Effector memory CD8-positive, alpha-beta T cell (primary cell): ENCODE data around the gene KCNMA1.
"Not testable (repeated sequence)": the region's sequence is repeated elsewhere in the genome, so short reads cannot be mapped to it uniquely, and the experiment has no call there.

Experiments
- ATAC-seq: fragments of 150-1000 bp; cut with Tn5 transposase; replicated peaks from 2 replicates; pipeline ENCODE4 v1.10.0; 2021; ENCODE audit warnings: mild to moderate bottlenecking, moderate library complexity
- DNase-seq, 3 experiments: peaks; one replicate each; pipeline ENCODE4 v3.0.0; 2021
- H3K27ac Mint-ChIP-seq, 2 donors: one replicate each; pipeline ENCODE4 v1.8.0; 2022; ENCODE audit warnings: mild to moderate bottlenecking in 2 of 2, mixed read lengths in 2 of 2, moderate library complexity in 2 of 2
- H3K27me3 Mint-ChIP-seq, 2 donors: one replicate each; pipeline ENCODE4 v1.8.0; 2022; ENCODE audit warnings: mixed read lengths in 2 of 2
- H3K36me3 Mint-ChIP-seq: one replicate; pipeline ENCODE4 v1.8.0; 2022; ENCODE audit warnings: mild to moderate bottlenecking, moderate library complexity, mixed read lengths; ENCODE audit not compliant: insufficient read depth
- H3K4me1 Mint-ChIP-seq, 2 donors: one replicate each; pipeline ENCODE4 v1.8.0; 2022; ENCODE audit warnings: low read depth in 2 of 2, mixed read lengths in 2 of 2
- H3K4me3 Mint-ChIP-seq, 2 donors: one replicate each; pipeline ENCODE4 v1.8.0; 2022; ENCODE audit warnings: mild to moderate bottlenecking in 2 of 2, mixed read lengths in 2 of 2, moderate library complexity in 2 of 2
- H3K9me3 Mint-ChIP-seq, 2 donors: one replicate each; pipeline ENCODE4 v1.8.0; 2022; ENCODE audit warnings: mixed read lengths in 2 of 2

Gene KCNMA1

DNA sequence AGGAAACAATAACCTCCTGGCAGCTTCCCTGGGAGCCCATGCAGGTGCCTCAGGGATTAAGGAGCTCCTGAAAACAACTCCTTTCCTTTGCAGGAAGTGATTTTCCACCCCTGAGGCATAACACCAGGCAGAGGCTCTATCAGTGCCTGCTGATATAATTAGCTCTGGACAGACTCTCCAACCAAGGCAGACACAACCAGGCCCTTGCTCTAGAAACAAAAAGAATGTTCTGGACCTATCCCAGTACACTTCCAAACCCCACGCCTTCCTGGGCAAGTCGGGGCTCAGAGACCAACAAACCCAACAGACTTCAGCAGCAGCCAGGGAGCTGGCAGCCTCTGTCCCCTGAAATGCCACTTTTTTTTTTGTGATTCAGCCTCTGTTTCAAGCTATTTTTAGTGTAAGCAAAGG is 247.1 kb downstream of the KCNMA1 start:
- H3K27me3 Mint-ChIP-seq, result no peaks in the 10 kb centered on the region
- no peak for DNase-seq
- no peaks in the 10 kb centered on the region for H3K9me3 Mint-ChIP-seq
- no peak overlapping the region for H3K4me3 Mint-ChIP-seq
- peaks cover 6 to 9% of the 10 kb centered on the region in 2 donors for H3K4me1 Mint-ChIP-seq
- H3K27ac Mint-ChIP-seq, result no peak overlapping the region
- no peak for ATAC-seq
- no peaks in the 10 kb centered on the region for H3K36me3 Mint-ChIP-seq

DNA sequence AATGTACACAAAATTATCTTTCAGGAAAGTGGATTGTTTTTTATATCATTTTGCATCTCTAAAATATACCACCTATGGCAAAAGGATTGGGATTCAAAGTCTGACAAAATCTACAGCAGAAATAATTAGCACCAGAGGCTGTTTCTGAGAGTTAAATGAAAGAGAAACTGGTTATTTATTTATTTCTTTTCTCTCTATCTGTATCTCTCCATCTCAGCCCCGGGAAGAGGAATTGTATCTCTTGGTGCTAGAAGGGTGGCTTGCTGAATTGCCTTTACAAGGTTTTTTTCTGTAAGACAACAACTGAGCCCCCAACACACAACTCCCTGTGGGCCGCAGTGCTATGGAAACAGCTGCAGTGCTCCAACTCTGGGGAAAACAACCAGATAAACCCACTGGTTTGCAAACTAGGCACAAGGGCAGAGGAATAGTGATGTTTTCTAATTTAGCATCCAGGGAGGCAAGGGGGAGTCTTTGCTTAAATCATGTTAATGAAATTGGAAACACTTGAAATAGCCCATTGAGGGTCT is 249.0 kb downstream of the KCNMA1 start:
- DNase-seq, result no peak
- ATAC-seq, result no peak
- Mint-ChIP-seq H3K36me3 (no peaks in the 10 kb centered on the region), H3K4me1 (peaks cover 6 to 9% of the 10 kb centered on the region in 2 donors), H3K27ac (no peak overlapping the region), H3K27me3 (no peaks in the 10 kb centered on the region), H3K4me3 (no peak overlapping the region), H3K9me3 (no peaks in the 10 kb centered on the region)

DNA sequence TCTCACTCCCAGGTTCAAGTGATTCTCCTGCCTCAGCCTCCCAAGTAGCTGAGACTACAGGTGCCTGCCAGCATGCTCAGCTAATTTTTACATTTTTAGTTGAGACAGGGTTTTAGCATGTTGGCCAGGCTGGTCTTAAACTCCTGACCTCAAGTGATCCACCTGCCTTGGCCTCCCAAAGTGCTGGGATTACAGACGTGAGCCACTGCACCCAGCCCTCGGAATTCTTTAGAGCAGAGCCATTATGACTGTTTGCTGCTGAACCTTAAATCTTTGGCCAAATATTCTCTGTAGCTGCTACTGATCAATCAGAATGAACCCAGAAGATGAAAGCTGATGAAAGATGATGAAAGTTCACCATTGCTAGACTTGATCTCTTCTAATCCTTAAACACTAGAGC is 249.9 kb downstream of the KCNMA1 start:
- not testable (repeated sequence) for ATAC-seq, DNase-seq, H3K36me3 Mint-ChIP-seq, H3K4me1 Mint-ChIP-seq, H3K27me3 Mint-ChIP-seq, H3K9me3 Mint-ChIP-seq, H3K4me3 Mint-ChIP-seq
- peak overlapping the region in 1 of 2 donors; percentile 32 for H3K27ac Mint-ChIP-seq

DNA sequence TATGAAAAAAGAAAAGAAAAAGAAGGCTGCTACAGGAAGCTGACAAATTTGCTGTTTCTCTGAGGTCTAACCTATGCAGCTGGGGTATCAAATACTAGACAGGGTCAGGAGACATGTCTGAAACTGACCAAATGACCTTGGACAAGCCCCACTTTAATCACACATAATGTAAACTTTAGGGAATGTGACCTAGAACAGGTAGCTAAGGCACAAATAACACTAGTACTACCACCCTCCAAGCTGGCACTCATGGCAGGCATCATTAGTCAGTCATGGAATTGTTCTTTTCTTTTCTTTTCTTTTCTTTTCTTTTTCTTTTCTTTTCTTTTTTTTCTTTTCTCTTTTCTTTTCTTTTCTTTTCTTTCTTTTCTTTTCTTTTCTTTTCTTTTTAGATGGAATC is 250.4 kb downstream of the KCNMA1 start:
- H3K4me3 Mint-ChIP-seq, result no peak overlapping the region
- DNase-seq, result no peak

DNA sequence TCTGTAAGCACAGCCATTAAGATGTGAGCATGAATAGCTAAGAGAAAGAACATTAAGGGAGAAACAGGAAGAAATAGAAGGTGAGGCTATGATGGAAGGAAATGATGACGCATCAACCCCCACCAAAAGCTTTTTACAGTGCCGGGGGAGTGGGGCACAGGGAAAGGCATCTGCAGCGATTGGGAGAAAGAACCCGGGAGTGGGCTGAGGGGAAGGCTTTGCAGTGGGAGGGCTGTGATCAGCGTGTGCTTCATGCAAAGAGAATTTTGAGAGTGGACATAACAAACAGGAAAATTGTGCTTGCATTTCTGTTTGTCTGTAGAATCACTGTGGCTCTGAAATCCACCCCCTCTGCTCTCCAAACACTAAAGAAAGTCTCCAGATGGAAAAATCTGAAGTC is 250.8 kb downstream of the KCNMA1 start:
- ATAC-seq (no peak), DNase-seq (no peak)
- Mint-ChIP-seq H3K9me3 (no peaks in the 10 kb centered on the region), H3K36me3 (no peaks in the 10 kb centered on the region), H3K4me3 (peak overlapping the region; percentile 7 to 16), H3K4me1 (peaks cover 6 to 9% of the 10 kb centered on the region in 2 donors), H3K27ac (peak overlapping the region in 1 of 2 donors; percentile 24), H3K27me3 (no peaks in the 10 kb centered on the region)

More for the DNA sequence above, 250.4 kb downstream of the KCNMA1 start:
- H3K36me3 Mint-ChIP-seq, result no peaks in the 10 kb centered on the region
- ATAC-seq, result no peak
- H3K27ac Mint-ChIP-seq, result peak overlapping the region in 1 of 2 donors; percentile 32
- no peaks in the 10 kb centered on the region for H3K27me3 Mint-ChIP-seq
- peaks cover 6 to 9% of the 10 kb centered on the region in 2 donors for H3K4me1 Mint-ChIP-seq
- H3K9me3 Mint-ChIP-seq, result no peaks in the 10 kb centered on the region

DNA sequence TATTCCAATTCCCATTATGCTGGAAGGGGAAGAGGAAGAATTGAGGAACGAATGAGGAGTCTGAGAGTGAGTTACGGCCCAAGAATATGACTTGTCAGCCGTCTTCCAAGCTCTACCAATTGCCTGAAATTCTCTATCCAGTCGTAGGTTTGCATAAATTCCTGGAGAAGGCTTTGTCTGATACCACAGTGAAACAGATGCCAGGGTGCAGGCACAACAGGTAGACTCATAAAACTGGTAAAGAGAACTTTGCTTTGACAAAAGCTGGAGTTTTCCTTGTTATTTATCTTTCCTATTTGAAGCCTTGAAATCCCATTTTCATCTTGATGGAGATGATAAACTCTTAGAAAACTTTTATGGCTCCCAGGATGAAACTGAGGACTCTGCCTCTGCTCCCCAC is 251.2 kb downstream of the KCNMA1 start:
- no peaks in the 10 kb centered on the region for H3K27me3 Mint-ChIP-seq
- peaks cover 6 to 9% of the 10 kb centered on the region in 2 donors for H3K4me1 Mint-ChIP-seq
- DNase-seq (no peak), ATAC-seq (no peak)
- H3K36me3 Mint-ChIP-seq, result no peaks in the 10 kb centered on the region
- no peaks in the 10 kb centered on the region for H3K9me3 Mint-ChIP-seq
- peak overlapping the region in 1 of 2 donors; percentile 24 for H3K27ac Mint-ChIP-seq
- peak overlapping the region; percentile 7 to 16 for H3K4me3 Mint-ChIP-seq

DNA sequence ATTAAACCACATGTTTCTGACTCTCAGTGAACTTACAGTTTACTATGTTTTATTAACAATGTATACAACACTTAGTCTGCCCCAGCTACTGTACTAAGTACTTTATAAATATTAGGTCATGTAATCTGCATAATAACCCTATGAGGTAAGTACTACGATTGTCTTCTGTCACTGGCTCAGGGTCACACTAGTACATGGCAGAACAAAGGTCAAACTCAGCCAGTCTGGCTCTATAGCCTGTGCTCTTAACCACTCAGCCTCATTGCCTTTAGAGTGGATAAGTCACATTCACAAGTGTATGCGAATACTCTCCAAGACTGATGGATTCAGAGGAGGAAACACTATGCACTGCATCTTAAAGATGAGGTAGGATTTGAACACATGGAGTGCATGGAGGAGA is 252.3 kb downstream of the KCNMA1 start:
- no peak overlapping the region for H3K4me3 Mint-ChIP-seq
- no peak for DNase-seq
- H3K9me3 Mint-ChIP-seq, result no peaks in the 10 kb centered on the region
- H3K27ac Mint-ChIP-seq, result no peak overlapping the region
- no peak for ATAC-seq
- peaks cover 6 to 9% of the 10 kb centered on the region in 2 donors for H3K4me1 Mint-ChIP-seq
- peaks cover 0 to 4% of the 10 kb centered on the region in 2 donors for H3K27me3 Mint-ChIP-seq
- H3K36me3 Mint-ChIP-seq, result no peaks in the 10 kb centered on the region

DNA sequence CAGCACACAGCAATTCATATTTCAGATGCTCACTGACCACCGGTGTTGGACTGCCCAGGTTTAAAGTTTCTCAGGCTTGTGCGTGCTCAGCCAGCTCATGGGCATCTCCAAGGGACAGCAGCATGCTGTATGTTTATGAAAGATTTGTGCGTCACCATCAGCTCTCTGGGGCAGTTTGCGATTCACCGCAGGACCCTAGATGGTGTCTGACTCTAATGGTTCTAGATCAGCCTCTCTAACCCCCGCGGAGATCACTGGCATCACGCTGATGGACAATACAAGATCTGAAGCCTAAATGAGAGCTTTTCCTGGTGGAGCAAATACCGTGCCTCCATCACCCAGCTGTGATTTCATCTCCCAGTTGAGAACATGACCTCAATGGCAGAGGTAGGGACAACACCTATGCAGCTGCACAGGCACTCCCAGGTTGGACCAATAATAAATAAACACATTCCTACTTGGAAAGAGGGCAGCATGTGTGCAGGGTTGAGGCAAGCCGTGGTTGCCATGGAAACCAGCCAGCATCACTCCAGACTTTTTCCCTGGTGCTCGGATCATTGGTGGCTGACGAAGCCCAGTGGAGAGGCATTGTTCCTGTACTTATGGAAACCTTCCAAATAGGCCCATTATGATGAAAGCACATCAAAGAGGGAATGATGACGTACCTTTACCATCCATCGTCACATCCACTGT is 253.6 kb downstream of the KCNMA1 start:
- H3K27me3 Mint-ChIP-seq, result peaks cover 6 to 10% of the 10 kb centered on the region in 2 donors
- no peak for DNase-seq
- peaks cover 6 to 9% of the 10 kb centered on the region in 2 donors for H3K4me1 Mint-ChIP-seq
- H3K4me3 Mint-ChIP-seq, result no peak overlapping the region
- ATAC-seq, result no peak
- H3K27ac Mint-ChIP-seq, result no peak overlapping the region
- H3K9me3 Mint-ChIP-seq, result no peaks in the 10 kb centered on the region
- H3K36me3 Mint-ChIP-seq, result no peaks in the 10 kb centered on the region

DNA sequence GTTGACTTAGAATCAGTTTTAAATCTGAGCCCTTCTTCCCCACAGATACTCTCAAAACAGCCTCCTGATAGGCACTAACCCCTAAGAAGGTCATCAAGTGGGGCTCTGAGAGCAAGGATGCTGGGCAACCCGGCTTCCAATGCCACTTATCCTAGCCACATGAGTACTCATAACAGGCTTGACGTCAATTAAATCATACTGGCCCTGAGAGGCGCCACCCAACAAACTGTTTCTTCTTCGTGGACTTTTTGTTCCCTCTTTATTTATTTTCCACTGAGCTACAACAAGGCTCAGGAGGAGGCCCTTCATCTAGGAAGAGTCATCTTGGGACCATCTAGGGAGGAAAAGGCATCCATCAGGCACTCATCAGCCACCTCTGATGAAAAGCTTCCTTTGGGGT is 255.9 kb downstream of the KCNMA1 start:
- peaks cover 10 to 12% of the 10 kb centered on the region in 2 donors for H3K27me3 Mint-ChIP-seq
- no peak overlapping the region for H3K27ac Mint-ChIP-seq
- H3K36me3 Mint-ChIP-seq, result no peaks in the 10 kb centered on the region
- H3K4me3 Mint-ChIP-seq, result no peak overlapping the region
- DNase-seq (no peak), ATAC-seq (no peak)
- peaks cover 3 to 5% of the 10 kb centered on the region in 2 donors for H3K4me1 Mint-ChIP-seq
- H3K9me3 Mint-ChIP-seq, result no peaks in the 10 kb centered on the region

DNA sequence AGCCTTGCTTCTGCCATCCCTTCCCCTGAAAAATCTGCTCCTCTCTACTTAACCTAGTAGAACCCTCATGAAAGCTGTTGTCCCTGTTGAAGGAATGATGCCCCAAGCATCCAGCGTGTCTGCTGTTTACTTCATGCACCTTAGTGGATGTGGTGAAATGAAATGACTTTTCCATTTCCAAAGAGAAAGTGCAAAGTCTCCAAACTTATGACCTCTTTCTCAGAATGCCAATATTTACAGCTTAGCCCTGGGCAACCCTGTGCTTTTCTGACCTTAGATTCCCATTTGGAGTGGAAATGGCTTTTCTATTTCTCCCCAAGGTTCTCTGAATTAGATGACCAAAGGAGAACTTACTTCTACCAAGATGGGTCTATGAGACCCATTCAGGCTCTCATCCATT is 256.9 kb downstream of the KCNMA1 start:
- no peaks in the 10 kb centered on the region for H3K9me3 Mint-ChIP-seq
- DNase-seq, result no peak
- peaks cover 10 to 12% of the 10 kb centered on the region in 2 donors for H3K27me3 Mint-ChIP-seq
- no peaks in the 10 kb centered on the region for H3K4me1 Mint-ChIP-seq
- no peak overlapping the region for H3K4me3 Mint-ChIP-seq
- ATAC-seq, result no peak
- no peaks in the 10 kb centered on the region for H3K36me3 Mint-ChIP-seq
- H3K27ac Mint-ChIP-seq, result no peak overlapping the region

DNA sequence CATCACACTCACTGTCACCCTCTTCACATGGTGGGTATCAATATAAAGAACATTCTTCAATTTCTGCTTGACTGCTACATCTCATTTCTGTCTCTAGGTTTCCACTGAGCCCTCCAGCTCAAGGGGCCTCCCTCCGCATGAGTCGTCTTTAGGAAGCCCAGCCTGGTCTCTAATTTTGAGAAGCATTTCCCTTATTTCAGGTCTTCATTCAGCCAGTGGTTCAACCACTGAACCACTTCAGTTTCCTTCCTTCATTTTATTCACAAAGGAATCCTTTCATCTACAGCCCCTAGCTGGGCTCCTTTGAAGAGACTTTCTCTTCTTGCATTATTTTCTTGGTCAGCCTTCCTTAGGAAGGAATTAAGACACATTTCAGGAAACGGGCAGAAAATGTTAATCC is 257.4 kb downstream of the KCNMA1 start:
- no peak overlapping the region for H3K27ac Mint-ChIP-seq
- H3K4me1 Mint-ChIP-seq, result no peaks in the 10 kb centered on the region
- H3K36me3 Mint-ChIP-seq, result no peaks in the 10 kb centered on the region
- no peak overlapping the region for H3K4me3 Mint-ChIP-seq
- DNase-seq, result no peak
- no peaks in the 10 kb centered on the region for H3K9me3 Mint-ChIP-seq
- ATAC-seq, result no peak
- peaks cover 10 to 12% of the 10 kb centered on the region in 2 donors for H3K27me3 Mint-ChIP-seq

DNA sequence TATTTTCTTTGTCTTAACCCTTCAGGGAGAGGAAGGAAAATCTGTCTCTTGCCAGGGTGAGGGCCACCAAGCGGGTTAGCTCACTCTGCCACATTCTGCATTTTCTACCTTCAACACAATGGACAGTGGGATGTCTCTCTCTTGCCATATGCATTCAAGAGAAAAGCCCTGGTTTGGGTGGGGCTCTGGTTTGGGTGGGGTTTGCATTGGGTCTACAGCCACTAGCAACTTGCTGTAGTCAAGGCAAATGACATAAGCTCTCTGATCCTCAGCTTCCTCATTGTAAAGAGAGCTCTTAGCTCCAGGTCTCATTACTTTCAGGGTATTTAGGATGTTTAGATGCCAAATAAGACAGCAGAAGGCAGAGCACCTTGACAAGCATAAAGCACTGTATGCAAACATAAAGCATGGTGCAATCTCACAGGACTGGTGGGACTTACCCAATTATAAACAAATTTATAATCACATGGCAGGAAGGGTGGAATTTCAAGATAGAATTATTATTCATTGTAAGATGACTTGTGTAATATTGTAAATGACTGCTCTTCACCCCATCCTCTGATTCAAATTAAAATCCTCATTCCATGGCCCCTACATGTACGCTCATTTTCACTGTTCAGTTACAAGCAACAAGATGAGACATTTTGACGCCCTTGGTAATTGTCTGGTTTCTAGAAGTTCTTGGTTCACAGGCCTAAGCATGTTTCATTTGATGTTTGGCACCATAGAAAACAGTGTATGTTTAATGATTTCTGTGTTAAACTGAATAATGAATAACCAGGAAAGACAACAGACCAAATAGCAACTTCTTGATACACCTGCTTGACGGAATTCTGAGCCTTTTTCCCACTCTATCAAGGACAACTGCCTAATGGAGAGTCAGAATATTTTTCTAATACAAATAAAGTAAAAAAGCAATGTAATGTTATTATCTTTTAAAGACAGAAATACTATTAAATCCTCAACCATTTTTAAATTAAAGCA is 258.9 kb downstream of the KCNMA1 start:
- no peak for DNase-seq
- Mint-ChIP-seq H3K4me3 (no peak overlapping the region), H3K9me3 (no peaks in the 10 kb centered on the region), H3K27me3 (peaks cover 10 to 20% of the 10 kb centered on the region in 2 donors), H3K27ac (no peak overlapping the region), H3K4me1 (no peaks in the 10 kb centered on the region), H3K36me3 (no peaks in the 10 kb centered on the region)
- no peak for ATAC-seq

DNA sequence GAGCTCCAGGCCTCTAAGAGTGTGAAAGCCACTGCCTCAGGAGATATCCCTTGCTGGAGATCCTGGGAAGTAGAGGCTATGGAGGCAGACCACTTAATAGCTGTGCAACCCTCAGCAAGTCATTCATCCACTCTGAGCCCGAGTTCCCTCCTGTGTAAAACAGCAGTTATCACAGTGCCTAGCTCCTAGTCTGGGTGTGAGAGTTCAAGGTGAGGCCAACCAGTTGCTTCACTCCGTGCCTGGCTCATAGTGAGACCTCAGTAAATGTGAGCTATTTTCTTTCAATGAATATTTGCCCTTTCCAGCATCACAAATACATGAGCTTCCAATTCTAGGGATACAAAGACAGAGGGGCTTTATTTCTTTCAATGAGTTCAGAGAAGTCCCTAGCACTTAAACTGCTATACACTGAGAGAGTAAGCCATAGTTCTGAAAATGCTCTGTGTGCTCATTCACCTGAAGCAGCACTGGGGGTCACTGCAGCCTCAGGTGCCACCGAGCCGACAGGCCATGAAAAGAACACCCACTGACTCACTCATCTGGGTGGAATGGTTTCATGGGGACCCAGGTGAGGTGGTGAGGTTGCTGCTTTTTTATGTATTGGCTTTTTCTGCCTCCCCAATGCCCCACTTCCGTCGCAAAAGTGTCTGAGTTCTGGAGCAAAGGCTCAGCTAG is 259.8 kb downstream of the KCNMA1 start:
- H3K4me1 Mint-ChIP-seq, result no peaks in the 10 kb centered on the region
- ATAC-seq (no peak), DNase-seq (no peak)
- H3K27me3 Mint-ChIP-seq, result peaks cover 11 to 20% of the 10 kb centered on the region in 2 donors
- H3K36me3 Mint-ChIP-seq, result no peaks in the 10 kb centered on the region
- no peaks in the 10 kb centered on the region for H3K9me3 Mint-ChIP-seq
- H3K27ac Mint-ChIP-seq, result no peak overlapping the region
- no peak overlapping the region for H3K4me3 Mint-ChIP-seq
